HG03575 (cell line): Measurements from ENCODE around the gene NIM1K.
A peak's percentile ranks its signal among the peaks of the same experiment; 100 is the strongest.
"Not testable (repeated sequence)": the region's sequence is repeated elsewhere in the genome, so short reads cannot be mapped to it uniquely, and the experiment has no call there.

Experiments
- ATAC-seq: cut with Tn5 transposase; IDR thresholded peaks from one replicate; pipeline ENCODE4 v1.9.1; 2021; ENCODE audit not compliant: unreplicated experiment, insufficient number of reproducible peaks, low FRiP score; ENCODE audit errors: extremely low read depth

Gene NIM1K

DNA sequence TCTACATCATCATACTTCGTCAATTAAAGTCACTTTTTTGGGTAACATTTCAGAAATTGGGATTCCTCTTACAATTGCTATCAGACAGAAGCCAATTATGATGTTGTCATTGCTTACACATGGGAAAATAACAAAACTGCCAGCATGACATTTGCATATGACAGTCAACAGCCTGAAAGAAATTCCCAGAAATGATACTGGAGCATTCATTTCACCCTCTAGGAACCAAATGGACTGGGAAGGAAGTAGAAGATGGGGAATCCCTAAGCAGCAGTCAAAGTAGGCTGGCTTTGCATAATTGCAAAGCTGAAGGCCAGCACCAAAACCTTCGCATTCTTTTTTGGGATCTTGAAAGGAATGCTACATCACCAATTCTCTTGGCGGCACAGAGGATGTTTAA, 110.5 kb downstream of the NIM1K start:
- ATAC-seq, result no peak

DNA sequence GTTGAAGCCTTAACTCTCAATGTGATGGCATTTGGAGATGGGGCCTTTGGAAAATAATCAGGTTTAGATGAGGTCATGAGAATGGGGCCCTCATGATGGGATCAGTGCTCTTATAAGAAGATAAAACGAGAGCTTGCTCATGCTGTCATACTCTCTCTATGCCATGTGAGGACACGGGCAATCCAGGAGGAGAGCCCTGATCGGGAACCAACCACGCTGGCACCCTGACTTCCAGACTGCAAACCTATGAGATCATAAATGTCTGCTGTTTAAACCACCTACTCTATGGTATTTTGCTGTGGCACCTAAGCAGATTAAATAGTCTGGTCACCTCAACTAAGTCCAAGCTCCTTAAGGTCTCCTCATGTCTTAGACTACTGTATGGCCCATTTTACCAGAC, 111.2 kb downstream of the NIM1K start:
- no peak for ATAC-seq

- ATAC-seq, result no peak
Measured at GRCh38 chr5:43304525-43304924, 112.5 kb downstream of the NIM1K start.

- ATAC-seq, result no peak
Measured at GRCh38 chr5:43305948-43306565, 114.0 kb downstream of the NIM1K start.

- ATAC-seq, result not testable (repeated sequence)
Measured at GRCh38 chr5:43306954-43307353, 114.9 kb downstream of the NIM1K start.

- no peak for ATAC-seq
Measured at GRCh38 chr5:43309122-43309521, 117.1 kb downstream of the NIM1K start.

DNA sequence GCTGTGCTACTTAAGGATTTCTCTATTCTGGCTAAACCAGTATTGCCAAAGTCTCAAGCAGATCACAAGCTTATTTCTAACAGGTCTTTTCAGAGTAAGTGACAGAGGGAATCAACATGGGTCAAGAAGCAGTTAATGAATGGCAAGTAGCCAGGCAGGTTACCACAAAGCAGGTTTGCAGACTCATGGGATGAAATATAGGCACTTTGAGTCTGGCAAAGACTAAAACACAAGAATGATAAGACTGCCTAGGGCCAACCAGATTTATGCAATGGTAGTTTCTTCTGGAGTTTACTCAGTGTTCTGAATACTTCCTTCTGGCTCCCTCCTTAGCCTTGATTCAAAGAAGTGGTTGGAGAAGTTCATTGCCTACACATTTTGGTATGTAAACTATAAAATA, 117.6 kb downstream of the NIM1K start:
- ATAC-seq, result no peak

GRCh38 chr5:43312076-43312661, 120.1 kb downstream of the NIM1K start:
- ATAC-seq, result no peak

DNA sequence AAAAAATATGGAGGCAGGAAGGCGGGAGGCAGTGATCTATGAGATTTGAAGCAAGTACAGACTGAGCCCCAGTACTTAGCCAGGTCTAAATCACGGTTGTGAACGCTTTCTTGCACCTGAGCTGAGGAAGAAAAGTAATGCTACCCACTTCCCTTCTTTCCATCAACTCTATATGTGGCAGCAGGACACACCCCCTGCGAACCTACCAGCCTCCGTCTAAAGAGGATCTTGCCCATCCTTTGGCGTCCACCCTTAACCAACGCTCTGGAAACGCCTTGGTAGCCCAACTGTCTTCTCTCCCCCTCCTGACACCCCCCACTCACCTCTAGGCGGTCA, 120.6 kb downstream of the NIM1K start:
- no peak for ATAC-seq

GRCh38 chr5:43313035-43313853, 121.2 kb downstream of the NIM1K start, which contains the start of gene HMGCS1:
Gene HMGCS1, minus strand, starts transcription at chr5:43313412. Its CDS starts 14,447 bp downstream, at chr5:43298965.
- peak; percentile 89 for ATAC-seq

DNA sequence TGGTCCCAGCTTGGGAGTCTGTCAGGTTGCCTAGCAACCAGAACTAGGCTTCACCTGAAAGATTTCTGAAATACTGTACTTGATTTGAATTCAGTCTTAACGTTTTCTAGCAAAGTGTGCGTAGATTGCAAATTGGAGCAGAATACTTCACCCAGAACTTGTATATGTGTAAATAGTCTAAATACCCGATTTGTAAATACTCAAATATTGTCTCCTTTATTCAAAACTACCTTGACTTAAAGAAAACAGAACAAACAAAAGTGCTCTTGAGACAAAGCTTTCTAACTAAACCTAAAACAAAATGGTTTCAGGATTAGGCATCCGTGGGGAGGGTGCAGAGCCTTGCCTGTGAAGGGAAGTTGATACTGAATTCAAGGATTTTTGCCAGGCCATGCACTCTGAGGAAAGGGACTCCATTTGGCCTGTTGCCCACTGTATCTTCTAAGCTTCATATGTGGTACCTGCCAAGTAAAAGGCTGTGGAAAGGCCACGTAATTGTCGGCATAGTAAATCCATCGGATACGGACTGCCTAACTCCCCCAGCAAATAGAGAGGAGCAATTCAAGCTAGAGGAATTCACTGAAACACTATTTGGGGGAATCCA, 121.9 kb downstream of the NIM1K start:
- no peak for ATAC-seq

DNA sequence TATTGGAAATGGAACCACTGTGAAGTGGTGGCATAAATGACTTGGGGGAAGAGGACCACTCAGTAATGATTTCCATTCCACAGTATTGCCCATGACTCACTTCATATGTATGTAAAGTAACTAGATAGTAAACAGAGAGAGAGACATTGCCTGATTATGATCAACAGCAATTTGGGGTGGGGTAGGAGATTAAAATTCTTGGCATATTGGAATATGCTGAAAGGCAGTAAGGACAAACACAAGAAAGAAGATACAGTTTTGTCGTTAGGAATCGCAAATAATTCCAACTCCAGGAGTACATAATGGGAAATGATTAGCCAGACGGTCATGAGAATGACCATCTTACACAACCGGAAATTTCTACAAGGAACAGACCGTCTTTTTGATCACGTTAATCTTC, 122.7 kb downstream of the NIM1K start:
- no peak for ATAC-seq

GRCh38 chr5:43315263-43315662, 123.2 kb downstream of the NIM1K start:
- ATAC-seq, result no peak

- ATAC-seq, result no peak
Measured at GRCh38 chr5:43315682-43316081, 123.7 kb downstream of the NIM1K start.

DNA sequence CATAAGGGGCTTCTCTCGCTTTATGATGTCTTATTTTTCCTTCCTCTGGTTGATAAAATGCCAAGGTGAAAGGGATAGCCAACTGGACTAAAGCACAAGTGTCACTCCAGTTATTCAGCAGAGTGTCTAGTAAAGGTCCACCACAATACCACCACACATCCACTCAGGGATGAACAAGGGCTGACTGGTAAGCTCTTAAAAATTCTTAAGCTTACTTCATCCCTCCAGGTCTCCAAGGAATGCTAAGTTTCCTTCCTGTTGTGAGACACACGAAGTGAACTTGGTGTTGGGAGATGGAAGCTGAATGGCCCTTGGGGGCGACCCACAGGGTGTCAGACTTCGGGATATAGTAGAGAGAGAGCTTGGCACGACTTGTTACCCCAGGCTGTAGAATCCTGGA, 124.4 kb downstream of the NIM1K start:
- ATAC-seq, result no peak

GRCh38 chr5:43320846-43321245, 128.8 kb downstream of the NIM1K start:
- no peak for ATAC-seq

- ATAC-seq, result not testable (repeated sequence)
Measured at GRCh38 chr5:43323488-43323887, 131.5 kb downstream of the NIM1K start.

DNA sequence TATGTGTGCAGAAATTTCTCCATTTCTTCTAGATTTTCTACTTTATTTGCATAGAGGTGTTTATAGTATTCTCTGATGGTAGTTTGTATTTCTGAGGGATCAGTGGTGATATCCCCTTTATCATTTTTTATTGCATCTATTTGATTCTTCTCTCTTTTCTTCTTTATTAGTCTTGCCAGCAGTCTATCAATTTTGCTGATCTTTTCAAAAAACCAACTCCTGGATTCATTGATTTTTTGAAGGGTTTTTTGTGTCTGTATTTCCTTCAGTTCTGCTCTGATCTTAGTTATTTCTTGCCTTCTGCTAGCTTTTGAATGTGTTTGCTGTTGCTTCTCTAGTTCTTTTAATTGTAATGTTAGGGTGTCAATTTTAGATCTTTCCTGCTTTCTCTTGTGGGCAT, 133.6 kb downstream of the NIM1K start:
- not testable (repeated sequence) for ATAC-seq
